PFSK-1 (cell line): ENCODE results near the gene EEF1E1.

Experiments used
- FOXP2 ChIP-seq: optimal IDR thresholded peaks from 2 replicates; pipeline ENCODE3; 2011; ENCODE audit warnings: borderline replicate concordance, control low read depth, inconsistent platforms; ENCODE audit not compliant: insufficient read depth; ENCODE audit errors: extremely low read length, extremely low read depth
- POLR2AphosphoS5 ChIP-seq: IDR thresholded peaks from 2 replicates; pipeline ENCODE4 v1.6.1; 2012; ENCODE audit warnings: low read depth, mild to moderate bottlenecking, control low read depth, low read length, moderate library complexity
- TAF1 ChIP-seq: IDR thresholded peaks from 2 replicates; pipeline ENCODE4 v1.6.1; 2012; ENCODE audit warnings: low read length, control low read depth, borderline replicate concordance; ENCODE audit not compliant: insufficient read depth
- TF ChIP-seq, protein P1 (sequence below), 2 experiments: IDR thresholded peaks; 2 replicates each; pipeline versions ENCODE4 v1.6.1 to v1.8.0; 2011 to 2012; ENCODE audit warnings: low read depth in 2 of 2, low read length in 2 of 2, control low read depth in 1 of 2, inconsistent platforms in 1 of 2, mild to moderate bottlenecking in 1 of 2, moderate library complexity in 1 of 2; ENCODE audit not compliant: insufficient read depth in 1 of 2

DNA sequence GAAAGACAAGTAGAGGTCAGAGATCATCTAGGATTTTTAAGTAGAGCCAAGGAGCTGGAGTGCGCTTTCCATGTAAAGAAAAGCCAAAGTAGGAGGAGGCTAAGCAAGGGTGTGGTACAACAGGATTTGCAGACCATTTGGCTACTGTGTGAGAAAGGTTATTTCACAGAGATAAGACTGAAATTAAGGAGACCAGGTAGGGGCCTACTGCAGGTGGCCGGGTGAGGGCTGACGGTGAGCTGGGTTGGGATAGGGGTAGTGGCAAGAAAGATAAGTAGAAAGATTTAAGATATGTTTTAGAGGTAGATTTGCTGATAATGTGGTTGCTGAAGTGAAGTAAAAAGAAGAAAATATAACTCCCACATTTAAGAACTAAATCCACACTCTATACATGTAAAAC, 42.0 kb downstream of the EEF1E1 start:
- TF ChIP-seq POLR2AphosphoS5, result no peak
- TF ChIP-seq, protein P1, sequence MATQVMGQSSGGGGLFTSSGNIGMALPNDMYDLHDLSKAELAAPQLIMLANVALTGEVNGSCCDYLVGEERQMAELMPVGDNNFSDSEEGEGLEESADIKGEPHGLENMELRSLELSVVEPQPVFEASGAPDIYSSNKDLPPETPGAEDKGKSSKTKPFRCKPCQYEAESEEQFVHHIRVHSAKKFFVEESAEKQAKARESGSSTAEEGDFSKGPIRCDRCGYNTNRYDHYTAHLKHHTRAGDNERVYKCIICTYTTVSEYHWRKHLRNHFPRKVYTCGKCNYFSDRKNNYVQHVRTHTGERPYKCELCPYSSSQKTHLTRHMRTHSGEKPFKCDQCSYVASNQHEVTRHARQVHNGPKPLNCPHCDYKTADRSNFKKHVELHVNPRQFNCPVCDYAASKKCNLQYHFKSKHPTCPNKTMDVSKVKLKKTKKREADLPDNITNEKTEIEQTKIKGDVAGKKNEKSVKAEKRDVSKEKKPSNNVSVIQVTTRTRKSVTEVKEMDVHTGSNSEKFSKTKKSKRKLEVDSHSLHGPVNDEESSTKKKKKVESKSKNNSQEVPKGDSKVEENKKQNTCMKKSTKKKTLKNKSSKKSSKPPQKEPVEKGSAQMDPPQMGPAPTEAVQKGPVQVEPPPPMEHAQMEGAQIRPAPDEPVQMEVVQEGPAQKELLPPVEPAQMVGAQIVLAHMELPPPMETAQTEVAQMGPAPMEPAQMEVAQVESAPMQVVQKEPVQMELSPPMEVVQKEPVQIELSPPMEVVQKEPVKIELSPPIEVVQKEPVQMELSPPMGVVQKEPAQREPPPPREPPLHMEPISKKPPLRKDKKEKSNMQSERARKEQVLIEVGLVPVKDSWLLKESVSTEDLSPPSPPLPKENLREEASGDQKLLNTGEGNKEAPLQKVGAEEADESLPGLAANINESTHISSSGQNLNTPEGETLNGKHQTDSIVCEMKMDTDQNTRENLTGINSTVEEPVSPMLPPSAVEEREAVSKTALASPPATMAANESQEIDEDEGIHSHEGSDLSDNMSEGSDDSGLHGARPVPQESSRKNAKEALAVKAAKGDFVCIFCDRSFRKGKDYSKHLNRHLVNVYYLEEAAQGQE (IDR thresholded peaks at IDR 0.05; ENCODE audit: insufficient read depth in 1 of 2, low read depth in 2 of 2, low read length in 2 of 2), result no peak
- no peak for TF ChIP-seq TAF1
- TF ChIP-seq FOXP2, result no peak
